Body of pancreas (tissue), 4 donors: ENCODE data around the gene PSD4. TPM values are rescaled to one million over a fixed set of nuclear protein-coding genes. Genes with fewer than 3 reads are reported as not detected.
A peak's percentile ranks its signal among the peaks of the same experiment; 100 is the strongest.

Source experiments
- ATAC-seq: fragments of 150-250 bp; one replicate; pipeline ENCODE4 v1.9.1; 2016
- DNase-seq, 4 donors: peaks; one replicate each; pipeline ENCODE4 v3.0.0-alpha.2; 2019
- H3K27ac ChIP-seq, 4 donors: fragments of 200-600 bp; sonication (generic); 1 replicate in 3 of 4; 2 replicates in 1 of 4; pipeline versions ENCODE4 v1.5.1 to v1.6.1; 2016 to 2019; ENCODE audit warnings: mild to moderate bottlenecking in 1 of 4, mixed read lengths in 1 of 4, moderate library complexity in 1 of 4
- H3K27me3 ChIP-seq, 2 donors: fragments of 200-600 bp; sonication (generic); one replicate each; pipeline ENCODE4 v1.6.0; 2016; ENCODE audit warnings: mild to moderate bottlenecking in 1 of 2
- H3K36me3 ChIP-seq, 2 donors: fragments of 200-600 bp; sonication (generic); replicated peaks in 1 of 2; 2 replicates each; pipeline ENCODE4 v1.5.1; 2016; ENCODE audit warnings: low read depth in 2 of 2; ENCODE audit not compliant: insufficient read depth in 1 of 2
- H3K4me1 ChIP-seq: fragments of 200-600 bp; sonication (generic); one replicate; pipeline ENCODE4 v1.6.0; 2016
- H3K4me3 ChIP-seq, 2 donors: fragments of 200-600 bp; sonication (generic); 1 replicate in 1 of 2; 2 replicates in 1 of 2; pipeline ENCODE4 v1.5.1; 2016 to 2019
- H3K9me3 ChIP-seq, 3 donors: fragments of 200-600 bp; sonication (generic); 1 replicate in 2 of 3; 2 replicates in 1 of 3; pipeline ENCODE4 v1.5.1; 2016
- POLR2A ChIP-seq, 3 donors: fragments of 450-650 bp; IDR thresholded peaks; one replicate each; pipeline ENCODE4 v1.6.1; 2016; ENCODE audit warnings: antibody characterized with exemption in 3 of 3, mild to moderate bottlenecking in 2 of 3
- WGBS, 2 donors: methylation state at CpG; one replicate each; pipeline ENCODE4 v1.1.5; 2017; 5-methylcytosine and 5-hydroxymethylcytosine counted together
- intact Hi-C: fragments of 100-400 bp; cut with DNase I; formaldehyde crosslinking; loops from one replicate; pipeline ENCODE4 v1.15.1; 2023
- total RNA-seq, 2 donors: library from RNA; depleted of rRNA; stranded (reverse); fragments of >200 nt; gene quantifications; one replicate each; pipeline ENCODE4 v1.1.0, GENCODE V29; 2016
- TF ChIP-seq, protein P1 (sequence below), 7 experiments: fragments of 450-650 bp in 4 of 7; fragments of 200-600 bp in 3 of 7; sonication (generic) in 3 of 7; IDR thresholded peaks; one replicate each; pipeline ENCODE4 v1.5.1; 2016 to 2019; ENCODE audit warnings: antibody characterized with exemption in 7 of 7

Gene PSD4
- total RNA-seq, 2 donors from 2014 or later = 40.5 to 83.4 TPM

DNA sequence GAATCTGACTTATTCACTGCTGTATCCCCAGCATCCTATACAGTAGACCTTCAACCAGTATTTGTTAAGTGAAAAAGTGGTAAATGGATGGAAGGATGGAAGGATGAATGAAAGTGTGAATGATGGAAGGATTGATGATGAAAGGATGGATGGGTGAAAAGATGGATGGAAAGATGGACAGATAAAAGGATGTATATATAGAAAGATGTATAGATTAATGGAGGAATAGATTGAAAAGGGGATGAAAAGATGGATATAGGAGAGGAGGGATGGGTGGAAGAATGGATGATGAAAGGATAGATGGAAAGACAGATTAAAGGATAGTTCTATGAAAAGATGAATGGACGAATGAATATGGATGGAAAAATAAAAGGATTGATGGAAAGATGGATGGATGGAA is 50.0 kb downstream of the PSD4 start:
- WGBS, 2 donors = 76 to 83% methylated on average over 1 of the region's 1 CpG
- no peaks in the 10 kb centered on the region for H3K27me3 ChIP-seq
- ATAC-seq = no peak
- H3K4me1 ChIP-seq = peaks cover 22% of the 10 kb centered on the region
- DNase-seq = no peak
- H3K4me3 ChIP-seq = no peak overlapping the region
- TF ChIP-seq POLR2A (IDR thresholded peaks at IDR 0.05) = no peak
- TF ChIP-seq, protein P1, sequence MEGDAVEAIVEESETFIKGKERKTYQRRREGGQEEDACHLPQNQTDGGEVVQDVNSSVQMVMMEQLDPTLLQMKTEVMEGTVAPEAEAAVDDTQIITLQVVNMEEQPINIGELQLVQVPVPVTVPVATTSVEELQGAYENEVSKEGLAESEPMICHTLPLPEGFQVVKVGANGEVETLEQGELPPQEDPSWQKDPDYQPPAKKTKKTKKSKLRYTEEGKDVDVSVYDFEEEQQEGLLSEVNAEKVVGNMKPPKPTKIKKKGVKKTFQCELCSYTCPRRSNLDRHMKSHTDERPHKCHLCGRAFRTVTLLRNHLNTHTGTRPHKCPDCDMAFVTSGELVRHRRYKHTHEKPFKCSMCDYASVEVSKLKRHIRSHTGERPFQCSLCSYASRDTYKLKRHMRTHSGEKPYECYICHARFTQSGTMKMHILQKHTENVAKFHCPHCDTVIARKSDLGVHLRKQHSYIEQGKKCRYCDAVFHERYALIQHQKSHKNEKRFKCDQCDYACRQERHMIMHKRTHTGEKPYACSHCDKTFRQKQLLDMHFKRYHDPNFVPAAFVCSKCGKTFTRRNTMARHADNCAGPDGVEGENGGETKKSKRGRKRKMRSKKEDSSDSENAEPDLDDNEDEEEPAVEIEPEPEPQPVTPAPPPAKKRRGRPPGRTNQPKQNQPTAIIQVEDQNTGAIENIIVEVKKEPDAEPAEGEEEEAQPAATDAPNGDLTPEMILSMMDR (IDR thresholded peaks at IDR 0.05) = no peak
- intact Hi-C loops = no loop called here
- H3K36me3 ChIP-seq = no peaks in the 10 kb centered on the region
- H3K9me3 ChIP-seq = no peaks in the 10 kb centered on the region
- H3K27ac ChIP-seq = no peak overlapping the region

DNA sequence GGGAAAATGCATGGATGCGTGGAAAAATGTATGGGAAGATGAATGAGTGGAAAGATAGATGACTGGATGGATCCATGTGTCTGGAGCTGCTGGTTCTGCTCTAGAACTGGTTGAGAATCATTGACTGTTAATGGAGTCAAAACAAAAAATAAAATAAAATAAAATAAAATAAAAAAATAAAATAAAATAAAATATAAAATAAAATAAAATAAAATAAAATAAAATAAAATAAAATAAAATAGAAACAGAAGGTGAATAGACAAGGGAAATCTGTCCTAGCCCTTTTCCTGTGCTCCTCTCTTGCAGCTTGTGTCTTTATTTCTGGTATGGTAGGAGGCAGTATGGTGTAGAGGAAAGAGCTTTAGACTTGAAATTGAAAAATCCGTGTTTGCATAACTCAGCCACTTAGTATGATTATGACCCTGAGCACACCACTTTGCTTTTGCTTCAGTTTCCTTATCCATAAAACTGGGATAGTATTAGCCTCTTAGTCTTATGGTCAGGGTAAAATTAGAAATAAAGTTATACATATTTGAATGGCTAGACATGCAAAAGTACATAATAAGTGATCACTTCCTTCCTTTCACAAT is 51.0 kb downstream of the PSD4 start:
- TF ChIP-seq, protein P1 (IDR thresholded peaks at IDR 0.05) = no peak
- TF ChIP-seq POLR2A (IDR thresholded peaks at IDR 0.05) = no peak
- WGBS, 2 donors = 54 to 63% methylated on average over 2 of the region's 2 CpGs
- Histone ChIP-seq H3K9me3 (no peaks in the 10 kb centered on the region), H3K27me3 (no peaks in the 10 kb centered on the region), H3K36me3 (no peaks in the 10 kb centered on the region), H3K27ac (peak overlapping the region in 1 of 4 donors; percentile 45), H3K4me3 (no peak overlapping the region), H3K4me1 (peaks cover 17% of the 10 kb centered on the region)
- intact Hi-C loops = no loop called here
- ATAC-seq (no peak), DNase-seq (no peak)

DNA sequence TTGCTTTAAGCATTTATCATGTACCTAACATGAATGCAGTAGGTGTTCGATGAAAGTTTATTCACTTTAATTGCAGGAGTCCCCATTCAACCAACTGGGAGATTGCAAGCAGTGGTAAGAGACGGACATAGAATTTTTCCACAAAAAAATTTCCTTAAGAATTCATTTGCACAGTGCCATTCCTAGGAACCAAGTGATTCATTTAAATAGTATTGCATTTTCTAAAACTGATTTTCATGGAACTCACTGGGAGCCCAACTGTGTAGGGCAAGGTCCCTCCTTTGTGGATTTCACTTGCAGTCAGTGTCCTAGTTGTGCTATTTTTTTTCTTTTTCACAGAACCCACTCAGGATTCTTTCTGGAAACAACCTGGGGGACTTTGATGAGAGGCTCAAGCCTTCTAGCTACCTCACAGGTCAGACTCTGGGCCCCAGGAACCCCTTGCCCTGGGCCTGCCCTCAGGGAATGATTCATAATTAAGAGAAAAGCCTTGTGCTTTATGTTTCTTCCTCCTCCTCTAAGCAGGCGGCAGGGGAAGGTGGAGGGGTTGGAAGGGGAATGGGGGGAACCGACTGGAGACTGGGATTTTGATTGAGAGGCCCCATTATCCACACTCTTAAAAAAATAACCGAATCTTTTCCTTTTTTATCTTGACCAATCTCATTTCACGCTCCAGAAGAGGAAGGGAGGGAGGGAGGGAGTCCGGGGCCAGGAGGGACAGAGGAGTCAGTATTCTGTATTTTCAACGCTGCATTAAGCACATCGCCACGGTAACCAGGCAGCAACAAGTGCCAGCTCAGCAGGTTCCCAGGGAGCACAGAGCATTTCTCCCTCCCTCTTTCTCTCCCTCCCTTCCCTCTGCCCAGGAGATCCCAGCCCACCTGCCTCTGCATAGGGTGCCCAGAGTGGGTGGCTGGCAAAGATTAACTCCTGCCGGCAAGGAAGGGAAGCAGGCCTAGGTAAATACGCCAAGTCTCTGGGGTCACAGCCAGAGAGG is 51.8 kb downstream of the PSD4 start:
- Histone ChIP-seq H3K4me3 (no peak overlapping the region), H3K4me1 (peaks cover 13% of the 10 kb centered on the region), H3K27me3 (no peaks in the 10 kb centered on the region), H3K9me3 (no peaks in the 10 kb centered on the region), H3K27ac (peak overlapping the region in 3 of 4 donors; percentile 29 to 50 (median 45)), H3K36me3 (no peaks in the 10 kb centered on the region)
- TF ChIP-seq POLR2A (IDR thresholded peaks at IDR 0.05) = no peak
- TF ChIP-seq, protein P1 (IDR thresholded peaks at IDR 0.05) = no peak
- peak; percentile 86 for ATAC-seq
- DNase-seq = peak in 3 of 4 donors; percentile 56 to 78 (median 72)
- WGBS, 2 donors = 45 to 53% methylated on average over 12 of the region's 12 CpGs
- intact Hi-C loops = no loop called here

DNA sequence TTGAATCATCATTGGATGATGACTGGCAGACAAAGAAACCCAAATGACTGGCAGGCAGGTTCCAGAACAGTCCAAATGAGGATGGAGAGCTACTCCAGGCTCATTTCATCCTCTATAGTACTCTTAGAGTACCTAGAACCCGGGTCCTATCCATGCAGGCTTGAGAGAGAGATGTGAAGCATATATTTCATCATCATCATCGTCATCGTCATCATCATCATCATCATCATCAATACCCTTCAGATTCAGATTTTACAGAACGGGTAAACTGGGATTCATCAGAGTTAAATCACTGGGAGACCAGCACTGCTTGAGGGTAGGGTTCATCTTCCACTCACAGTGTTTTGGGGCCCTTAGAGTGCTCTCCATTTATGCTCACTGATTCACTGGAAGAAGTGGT is 52.7 kb downstream of the PSD4 start:
- peak overlapping the region in 3 of 4 donors; percentile 29 to 50 (median 45) for H3K27ac ChIP-seq
- DNase-seq (no peak), ATAC-seq (no peak)
- no peak overlapping the region for H3K4me3 ChIP-seq
- WGBS, 2 donors = 57 to 70% methylated on average over 4 of the region's 4 CpGs
- no peaks in the 10 kb centered on the region for H3K27me3 ChIP-seq
- intact Hi-C loops = no loop called here
- no peaks in the 10 kb centered on the region for H3K9me3 ChIP-seq
- peaks cover 20% of the 10 kb centered on the region for H3K4me1 ChIP-seq
- TF ChIP-seq, protein P1 (IDR thresholded peaks at IDR 0.05) = no peak
- TF ChIP-seq POLR2A (IDR thresholded peaks at IDR 0.05) = no peak
- H3K36me3 ChIP-seq = no peaks in the 10 kb centered on the region
